Mammary epithelial cell (primary cell): ENCODE results near the gene FABP3.

Experiments used
- CTCF ChIP-seq, 2 donors: IDR thresholded peaks in 1 of 2; conservative IDR thresholded peaks in 1 of 2; 2 replicates each; pipeline ENCODE4 v1.5.1; 2011 to 2012; ENCODE audit warnings: inconsistent platforms in 2 of 2, low read length in 2 of 2, mild to moderate bottlenecking in 2 of 2, control low read depth in 1 of 2, low read depth in 1 of 2; ENCODE audit not compliant: insufficient read depth in 1 of 2; ENCODE audit errors: extremely low read depth in 1 of 2
- EZH2 ChIP-seq: IDR thresholded peaks from 2 replicates; pipeline ENCODE4 v1.6.1; 2012; ENCODE audit warnings: low read length, inconsistent platforms, borderline replicate concordance

GRCh38 chr1:31366796-31367195, 6.1 kb downstream of the FABP3 start:
- TF ChIP-seq CTCF (conservative IDR thresholded peaks at IDR 0.05 in 1 of 2, IDR thresholded peaks at IDR 0.05 in 1 of 2; ENCODE audit: extremely low read depth in 1 of 2, insufficient read depth in 1 of 2, low read depth in 1 of 2, low read length in 2 of 2) (no peak), EZH2 (no peak)
